Measurements from ENCODE around the gene KRT9.

Gene KRT9

DNA sequence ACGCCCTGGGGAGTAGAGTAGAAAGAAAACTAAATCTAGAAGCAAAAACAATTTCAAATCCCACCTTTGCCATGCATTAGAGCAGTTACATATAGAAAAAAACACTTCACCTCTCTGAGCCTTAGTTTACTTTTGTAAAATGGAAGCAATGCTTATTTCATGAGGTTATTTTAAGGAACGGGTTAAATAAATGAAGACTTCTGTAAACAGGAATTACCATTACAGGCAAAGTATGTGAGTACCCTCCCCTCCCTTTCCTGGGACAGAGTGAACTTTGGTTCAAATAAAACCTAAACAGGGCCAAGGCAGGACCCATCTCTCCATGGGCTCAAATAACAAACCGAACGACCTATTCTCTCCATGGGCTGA is 48.6 kb downstream of the KRT9 start:
- DNase-seq = no peak

DNA sequence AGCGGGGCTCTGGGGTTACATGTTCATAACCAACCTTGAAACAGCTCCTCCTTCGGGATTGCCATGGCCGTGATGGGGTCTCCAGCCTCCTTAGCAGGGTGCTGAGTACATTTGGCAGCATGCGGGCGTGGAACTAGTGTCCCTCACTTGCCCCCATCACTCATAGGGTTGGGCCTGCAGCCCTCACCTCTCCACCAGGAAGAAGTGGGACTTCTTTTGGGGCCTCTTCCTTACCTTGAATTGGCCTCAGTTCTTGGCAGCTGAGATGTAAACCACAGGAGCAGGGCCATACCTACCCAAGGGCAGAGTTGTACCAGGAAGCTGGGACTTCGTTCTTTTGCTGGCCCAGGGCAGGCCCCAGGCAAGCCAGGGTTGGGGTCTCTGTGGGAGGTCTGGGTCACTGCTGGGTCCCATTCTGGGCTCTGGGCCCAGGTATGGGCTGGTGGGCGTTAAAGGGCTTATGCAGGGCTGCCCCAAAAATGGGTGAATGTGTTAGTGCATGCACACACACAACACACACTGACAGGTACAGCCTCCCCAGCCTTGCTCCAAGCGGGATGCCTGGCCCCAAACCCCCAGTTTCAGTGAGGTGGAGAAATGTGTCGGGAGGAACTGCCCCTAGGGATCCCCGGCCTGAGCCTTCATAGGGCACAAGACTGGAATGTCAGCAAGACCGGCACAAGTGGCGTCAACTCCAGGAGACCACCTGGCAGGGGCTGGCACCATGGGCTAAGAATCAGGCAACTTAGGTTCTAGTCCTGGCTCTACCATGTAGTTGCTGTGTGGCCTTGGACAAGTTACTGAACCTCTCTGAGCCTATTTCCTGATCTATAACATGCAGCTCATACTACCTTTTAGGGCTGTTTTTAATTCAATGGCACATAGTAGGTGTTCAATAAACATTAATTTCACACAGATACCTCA is 49.3 kb downstream of the KRT9 start:
- no peak for DNase-seq

DNA sequence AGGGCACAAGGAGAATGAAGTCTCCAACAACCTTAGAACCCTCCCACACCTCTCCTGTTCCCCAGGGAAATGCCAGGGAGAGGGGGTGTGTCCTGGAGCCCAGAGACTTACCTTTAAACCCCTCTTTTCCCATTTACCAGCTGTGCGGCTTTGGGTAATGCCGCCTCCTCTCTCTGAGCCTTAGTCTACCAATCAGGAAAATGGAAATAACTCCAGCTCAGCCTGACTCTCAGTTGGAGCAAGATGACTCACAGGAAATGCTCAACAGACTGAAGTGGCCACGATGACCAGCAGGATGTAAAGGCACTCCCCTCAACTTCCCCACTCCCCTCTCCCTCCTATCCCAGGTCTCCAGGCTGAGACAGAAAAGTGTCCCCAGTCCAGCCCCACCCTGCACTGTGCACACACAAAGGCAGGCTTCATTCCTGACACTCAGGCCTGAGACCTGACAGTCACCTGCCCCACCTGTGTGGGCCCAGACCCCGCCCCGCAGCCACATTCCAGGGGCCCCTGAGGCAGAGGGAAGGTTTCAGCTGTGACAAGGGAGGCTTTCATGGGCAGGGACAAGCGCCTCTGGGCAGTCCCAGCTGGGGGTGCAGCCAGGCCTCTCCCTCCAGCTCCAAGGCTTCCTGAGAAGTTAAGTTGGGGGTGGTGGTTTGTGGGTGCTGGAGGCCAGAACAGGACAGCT is 50.1 kb downstream of the KRT9 start:
- DNase-seq = no peak

DNA sequence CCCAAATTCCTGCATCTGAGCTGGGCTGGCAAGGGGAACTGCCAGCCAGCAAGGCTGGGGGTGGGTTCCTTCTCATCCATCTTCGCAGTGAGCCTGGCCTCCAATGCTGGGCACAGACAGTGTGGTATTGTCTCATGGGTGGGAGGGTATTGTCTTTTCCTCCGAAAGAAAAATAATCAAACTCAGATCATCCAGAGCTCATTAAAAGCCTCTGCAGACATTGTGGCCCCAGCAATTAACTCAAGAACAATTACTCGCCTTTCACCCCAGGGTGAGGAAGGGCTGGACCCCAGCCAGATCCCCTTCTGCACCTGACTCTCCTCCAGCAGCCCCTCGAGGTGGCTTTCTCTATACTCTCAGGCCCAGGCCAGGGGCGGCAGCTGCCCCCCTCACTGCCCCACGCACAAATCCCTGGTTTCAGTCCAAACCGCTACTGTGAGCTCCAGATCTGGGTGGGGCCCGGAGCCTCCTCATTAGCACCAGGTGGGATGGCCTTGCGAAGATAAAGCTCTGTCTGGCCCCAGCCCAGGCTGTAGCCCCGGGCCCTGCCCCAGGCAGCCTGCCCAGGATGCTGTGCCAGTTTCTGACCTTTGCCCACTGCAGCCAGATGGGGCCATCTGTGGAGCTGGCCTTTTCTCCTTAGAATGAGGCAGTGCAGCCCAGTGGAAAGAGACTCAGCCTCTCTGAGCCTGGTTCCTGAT is 50.9 kb downstream of the KRT9 start:
- DNase-seq = no peak

DNA sequence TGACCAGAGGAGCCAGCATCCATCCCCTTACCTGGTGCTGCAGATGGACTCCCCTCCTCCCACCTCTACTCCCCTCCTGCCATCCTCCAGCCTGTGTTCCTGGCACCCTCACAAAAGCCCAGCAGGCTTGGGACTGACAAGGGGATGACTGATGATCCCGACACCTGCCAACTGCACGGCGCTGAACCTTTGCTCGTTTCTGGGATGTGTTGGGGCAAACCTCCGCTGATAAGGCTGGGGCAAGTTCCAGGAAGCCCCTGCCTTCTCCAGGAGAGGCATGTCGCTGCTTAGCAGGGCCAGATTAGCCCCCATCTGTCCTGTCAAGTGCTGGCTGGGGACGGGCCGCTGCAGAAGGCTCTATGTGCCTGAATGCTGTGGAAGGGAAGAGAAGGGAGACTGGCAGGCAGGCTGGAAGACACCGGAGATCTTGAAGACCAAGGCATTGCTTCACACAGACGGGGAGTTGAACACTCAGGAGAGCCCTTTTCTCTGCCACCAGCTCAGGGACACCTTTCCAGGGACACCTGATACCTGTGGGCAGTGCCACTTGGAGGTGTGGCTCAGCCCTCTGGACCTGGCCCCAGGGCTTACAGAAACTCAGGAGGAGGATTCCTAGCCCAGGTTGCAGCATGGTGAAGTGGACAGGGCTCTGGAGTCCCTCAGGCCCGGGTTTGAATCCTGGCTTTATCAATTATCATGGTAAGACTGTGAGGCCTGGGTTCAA is 52.2 kb downstream of the KRT9 start:
- DNase-seq = no peak

DNA sequence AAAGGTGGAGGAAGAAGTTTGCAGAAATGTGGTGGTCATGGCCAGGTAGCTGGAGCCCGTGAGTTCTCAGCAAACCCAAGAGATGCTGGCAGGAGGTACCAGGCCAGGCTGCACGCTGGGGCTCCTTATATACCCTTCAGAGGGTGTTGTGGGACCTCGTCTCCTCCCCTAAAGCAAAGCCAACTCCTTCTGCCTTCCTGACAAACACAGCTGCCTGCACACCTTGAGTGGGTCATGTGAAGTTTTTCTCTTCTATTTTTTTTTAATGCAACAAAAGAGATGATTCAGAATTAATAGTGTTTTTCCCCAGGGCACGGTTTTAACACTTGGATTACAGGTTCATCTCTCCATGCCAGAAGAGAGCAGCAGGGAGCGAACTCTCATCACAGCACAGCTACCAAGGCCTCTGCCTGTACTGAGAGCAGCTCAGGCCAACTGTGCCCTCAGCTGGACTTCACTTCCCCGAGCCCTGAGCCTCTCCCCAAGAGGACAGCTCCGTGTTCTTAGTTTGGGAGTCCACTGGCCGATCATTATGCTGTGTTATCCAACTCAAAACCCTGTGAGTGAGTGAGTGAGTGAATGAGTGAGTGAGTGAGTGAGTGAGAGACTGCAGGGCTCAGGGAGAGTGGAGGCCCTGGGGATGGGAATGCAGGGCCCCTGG is 52.9 kb downstream of the KRT9 start, which contains the start of gene KRT15:
KRT15 (minus strand) TSS at position 102 of the 661 bp plus-strand sequence; CDS start at position 39, 63 bp downstream.
- no peak for DNase-seq

DNA sequence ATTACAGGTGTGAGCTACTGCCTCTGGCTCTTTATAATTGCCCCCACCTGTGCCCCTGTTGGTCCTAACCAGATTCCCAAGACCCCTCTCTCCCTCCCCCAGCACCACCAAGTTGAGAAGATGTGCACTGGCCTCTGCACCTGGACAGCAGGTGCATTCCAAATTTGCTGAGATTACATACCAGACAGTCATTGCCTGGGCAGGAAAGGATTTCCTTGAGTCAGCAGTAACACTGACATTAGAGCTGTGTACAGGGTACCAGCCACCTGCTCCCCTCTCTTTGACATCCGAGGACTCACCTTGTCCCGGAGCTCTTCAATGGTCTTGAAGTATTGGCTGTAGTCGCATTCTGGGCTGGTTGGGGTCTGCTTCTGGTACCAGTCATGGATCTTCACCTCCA is 53.8 kb downstream of the KRT9 start:
- no peak for DNase-seq

DNA sequence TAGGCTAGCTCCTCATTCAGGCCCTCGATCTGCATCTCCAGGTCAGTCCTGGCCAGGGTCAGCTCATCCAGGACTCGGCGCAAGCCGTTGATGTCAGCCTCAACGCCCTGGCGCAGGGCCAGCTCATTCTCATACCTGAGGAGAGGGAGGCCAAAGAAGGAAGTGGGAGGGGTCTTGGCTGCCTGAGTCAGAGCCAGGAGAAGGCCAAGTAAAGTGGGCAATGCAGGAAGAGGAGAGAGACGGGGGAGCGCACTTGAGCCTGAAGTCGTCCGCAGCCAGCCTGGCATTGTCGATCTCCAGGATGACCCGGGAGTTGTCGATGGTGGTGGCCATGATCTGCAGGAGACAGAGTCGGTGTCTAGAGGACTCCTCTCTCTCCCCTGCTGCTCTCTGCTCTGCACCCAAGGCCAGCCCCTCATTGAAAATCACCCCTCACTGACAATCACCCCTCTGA is 55.0 kb downstream of the KRT9 start:
- DNase-seq = no peak

DNA sequence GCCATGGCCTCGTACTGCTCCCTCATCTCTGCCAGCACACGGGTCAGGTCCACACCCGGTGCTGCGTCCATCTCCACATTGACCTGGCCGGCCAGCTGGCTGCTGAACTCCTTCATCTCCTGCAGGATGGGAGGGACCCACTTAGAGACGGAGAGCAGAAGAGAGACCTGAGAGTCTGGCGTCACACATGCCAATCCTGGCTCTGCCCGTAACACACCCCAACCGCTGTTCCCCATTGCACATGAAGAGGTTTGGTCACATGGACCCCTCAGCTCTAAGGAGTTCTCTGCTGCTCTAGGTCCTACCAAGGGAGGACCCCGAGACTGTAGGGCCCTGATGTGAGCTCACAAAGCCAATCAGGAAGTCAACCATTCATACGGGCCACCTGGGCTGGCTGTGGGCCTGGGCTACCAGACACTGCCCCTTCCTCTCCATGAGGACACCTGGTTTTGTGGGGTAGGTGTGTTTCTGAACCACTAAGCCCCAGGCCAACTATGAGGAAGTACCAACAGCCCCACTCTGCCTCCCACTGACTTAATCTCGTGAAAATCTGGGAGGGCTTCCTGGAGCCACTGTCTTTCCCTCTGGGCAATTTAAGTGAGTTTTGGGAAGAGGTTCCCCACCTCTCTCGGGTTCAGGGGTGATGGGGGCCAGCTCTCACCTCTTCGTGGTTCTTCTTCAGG is 55.6 kb downstream of the KRT9 start:
- no peak for DNase-seq
